Stimulated activated CD4-positive, alpha-beta T cell treated with anti-CD3 and anti-CD28 coated beads, Interleukin-15, amount 100 ng/mL, for 1 hour (primary cell): ENCODE data around the gene SCNN1G.
"Not testable (repeated sequence)": the region's sequence is repeated elsewhere in the genome, so short reads cannot be mapped to it uniquely, and the experiment has no call there.

Experiments
- DNase-seq, 2 donors: peaks; one replicate each; pipeline ENCODE4 v3.0.0-alpha.2; 2020; ENCODE audit warnings: low read depth in 1 of 2, low spot score in 1 of 2

SCNN1G gene, protein sequence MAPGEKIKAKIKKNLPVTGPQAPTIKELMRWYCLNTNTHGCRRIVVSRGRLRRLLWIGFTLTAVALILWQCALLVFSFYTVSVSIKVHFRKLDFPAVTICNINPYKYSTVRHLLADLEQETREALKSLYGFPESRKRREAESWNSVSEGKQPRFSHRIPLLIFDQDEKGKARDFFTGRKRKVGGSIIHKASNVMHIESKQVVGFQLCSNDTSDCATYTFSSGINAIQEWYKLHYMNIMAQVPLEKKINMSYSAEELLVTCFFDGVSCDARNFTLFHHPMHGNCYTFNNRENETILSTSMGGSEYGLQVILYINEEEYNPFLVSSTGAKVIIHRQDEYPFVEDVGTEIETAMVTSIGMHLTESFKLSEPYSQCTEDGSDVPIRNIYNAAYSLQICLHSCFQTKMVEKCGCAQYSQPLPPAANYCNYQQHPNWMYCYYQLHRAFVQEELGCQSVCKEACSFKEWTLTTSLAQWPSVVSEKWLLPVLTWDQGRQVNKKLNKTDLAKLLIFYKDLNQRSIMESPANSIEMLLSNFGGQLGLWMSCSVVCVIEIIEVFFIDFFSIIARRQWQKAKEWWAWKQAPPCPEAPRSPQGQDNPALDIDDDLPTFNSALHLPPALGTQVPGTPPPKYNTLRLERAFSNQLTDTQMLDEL

GRCh38 chr16:23182679-23183542, at the start of gene SCNN1G:
Gene SCNN1G (plus strand): TSS chr16:23182745. CDS start chr16:23186272, 3,527 bp downstream.
- DNase-seq = no peak

DNA sequence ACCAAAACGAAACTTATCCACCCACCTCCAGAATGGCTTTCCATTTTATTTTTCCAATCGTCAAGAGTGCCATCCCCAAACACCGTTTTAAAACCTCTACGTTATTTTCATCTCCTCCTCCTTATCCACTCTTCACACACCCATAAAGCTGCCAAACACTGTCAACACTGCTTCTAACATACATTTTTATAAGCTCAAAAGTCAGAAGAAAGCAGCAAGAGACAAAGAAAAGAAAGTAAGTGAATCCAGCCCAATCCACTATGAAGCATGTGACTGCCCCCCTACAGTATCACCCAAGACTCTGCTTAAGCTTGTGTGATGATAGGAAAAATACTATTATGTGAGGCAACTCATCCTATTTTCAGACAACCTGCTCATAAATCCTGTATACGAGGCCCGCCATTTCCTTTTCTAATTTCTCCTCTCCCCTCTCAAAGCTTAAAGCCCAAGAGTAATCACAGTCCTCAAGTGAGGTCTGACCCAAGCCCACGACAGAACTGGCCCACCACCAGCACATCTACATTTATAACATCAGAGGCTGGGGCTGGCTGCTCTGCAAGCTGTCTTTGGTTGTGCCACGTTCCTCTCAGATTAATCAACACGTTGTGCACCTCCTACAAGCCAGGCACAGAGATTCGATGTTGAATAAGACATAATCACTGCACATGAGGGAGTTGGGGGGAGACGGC, 49.6 kb upstream of the SCNN1G start:
- no peak for DNase-seq

DNA sequence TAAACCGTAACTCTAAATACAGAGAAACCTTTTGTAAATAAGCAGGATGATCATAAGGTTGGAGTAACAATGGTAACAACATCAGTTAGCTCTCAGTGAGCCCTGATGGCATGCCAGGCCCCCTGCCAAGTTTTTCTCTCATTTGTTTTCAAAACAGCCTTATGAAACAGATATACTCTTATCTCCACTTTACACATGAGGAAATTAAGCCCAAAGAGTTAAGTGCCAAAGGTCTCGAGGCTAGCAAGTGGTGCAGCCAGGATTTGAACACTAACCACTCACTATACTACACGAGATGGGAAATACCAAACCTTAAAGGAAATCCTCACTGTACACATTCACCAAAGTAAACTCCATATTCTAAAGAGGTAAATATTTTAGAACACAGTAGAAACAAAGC, 48.3 kb upstream of the SCNN1G start:
- no peak for DNase-seq

DNA sequence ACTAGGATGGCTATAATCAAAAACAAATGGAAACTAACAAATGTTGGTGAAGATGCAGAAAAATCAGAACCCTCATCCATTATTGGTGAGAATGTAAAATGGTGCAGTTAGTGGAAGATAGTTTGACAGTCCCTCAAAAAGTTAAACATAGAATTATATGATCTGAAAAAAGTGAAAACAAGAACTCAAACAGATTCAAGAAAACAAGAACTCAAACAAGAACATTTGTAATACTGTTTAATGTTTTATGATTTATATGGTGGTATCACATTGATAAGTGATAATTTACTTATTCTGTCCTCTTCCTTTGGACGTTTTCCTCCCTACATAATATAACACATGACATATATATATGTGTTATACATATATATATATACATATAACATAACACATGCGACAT, 45.3 kb upstream of the SCNN1G start:
- DNase-seq = no peak

DNA sequence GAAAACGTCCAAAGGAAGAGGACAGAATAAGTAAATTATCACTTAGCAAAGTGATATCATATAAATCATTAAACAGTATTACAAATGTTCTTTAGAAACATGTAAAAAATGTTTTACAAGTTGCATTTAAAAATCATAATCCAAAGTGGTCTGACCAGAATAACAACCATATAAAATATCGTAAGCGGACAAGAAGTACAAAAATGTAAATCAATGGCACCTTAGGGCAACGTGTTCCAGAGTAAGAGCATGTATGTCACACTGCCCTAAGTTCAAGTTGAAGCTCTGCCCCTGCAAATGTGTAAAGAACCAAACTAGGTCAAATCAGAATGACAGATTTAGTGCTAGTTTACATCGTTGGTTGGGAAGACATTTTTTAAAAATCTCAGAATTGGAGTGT, 44.7 kb upstream of the SCNN1G start:
- no peak for DNase-seq

- DNase-seq = no peak
Observed at GRCh38 chr16:23140107-23140506, 42.4 kb upstream of the SCNN1G start.

GRCh38 chr16:23141033-23141432, 41.5 kb upstream of the SCNN1G start:
- DNase-seq = no peak

DNA sequence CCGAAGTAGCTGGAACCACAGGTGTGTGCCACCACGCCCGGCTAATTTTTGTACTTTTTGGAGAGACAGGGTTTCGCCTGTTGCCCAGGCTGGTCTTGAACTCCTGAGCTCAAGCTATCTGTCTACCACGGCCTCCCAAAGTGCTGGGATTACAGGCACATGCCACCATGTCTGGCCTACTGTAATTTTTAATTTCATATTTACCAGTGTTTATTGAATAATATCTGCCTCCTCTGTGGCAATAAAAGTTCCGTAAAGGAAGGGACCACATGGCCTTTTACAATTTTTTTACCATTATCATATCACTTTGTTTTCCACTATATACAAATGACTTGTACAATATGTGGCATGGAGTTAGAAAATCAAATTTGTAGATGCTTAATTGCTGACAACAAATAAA, 41.0 kb upstream of the SCNN1G start:
- DNase-seq = no peak

DNA sequence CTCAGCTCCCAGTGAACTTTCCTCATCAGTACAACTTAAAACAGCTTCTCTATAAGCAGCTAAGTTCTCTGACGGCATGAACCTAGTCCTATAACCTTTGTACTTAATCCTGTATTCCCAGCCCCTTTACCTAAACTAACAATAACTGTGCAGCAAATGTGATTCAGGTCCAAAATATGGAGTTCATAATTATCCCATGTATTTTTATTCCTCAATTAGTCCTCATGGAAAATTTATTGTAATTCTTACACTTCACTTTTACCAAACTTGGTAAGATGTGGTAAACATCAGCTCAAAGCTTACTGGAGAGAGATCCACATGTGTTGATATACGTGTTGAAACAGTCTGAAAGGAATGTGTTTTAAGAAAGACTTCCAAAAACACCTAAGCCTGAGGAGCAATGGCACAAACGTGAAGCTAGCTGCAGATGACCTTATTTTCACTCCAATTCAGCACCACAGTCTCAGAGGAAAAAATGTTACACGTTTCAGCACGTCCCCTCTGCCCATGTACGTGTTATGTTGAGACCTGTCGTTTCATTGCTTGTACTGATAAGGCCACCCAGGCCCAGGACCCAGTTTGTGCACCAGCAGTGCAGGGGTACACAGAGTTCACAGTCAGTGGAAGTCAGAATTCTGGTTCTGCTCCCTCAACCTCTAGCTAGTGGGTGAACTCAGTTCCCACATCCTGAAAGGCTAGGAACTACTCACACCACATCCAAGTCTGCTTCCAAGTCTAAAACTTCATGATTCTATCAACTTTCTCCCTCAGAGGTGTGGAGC, 40.4 kb upstream of the SCNN1G start:
- DNase-seq = no peak

GRCh38 chr16:23143391-23143790, 39.2 kb upstream of the SCNN1G start:
- DNase-seq = no peak

- DNase-seq = not testable (repeated sequence)
Observed at GRCh38 chr16:23144393-23144792, 38.2 kb upstream of the SCNN1G start.

DNA sequence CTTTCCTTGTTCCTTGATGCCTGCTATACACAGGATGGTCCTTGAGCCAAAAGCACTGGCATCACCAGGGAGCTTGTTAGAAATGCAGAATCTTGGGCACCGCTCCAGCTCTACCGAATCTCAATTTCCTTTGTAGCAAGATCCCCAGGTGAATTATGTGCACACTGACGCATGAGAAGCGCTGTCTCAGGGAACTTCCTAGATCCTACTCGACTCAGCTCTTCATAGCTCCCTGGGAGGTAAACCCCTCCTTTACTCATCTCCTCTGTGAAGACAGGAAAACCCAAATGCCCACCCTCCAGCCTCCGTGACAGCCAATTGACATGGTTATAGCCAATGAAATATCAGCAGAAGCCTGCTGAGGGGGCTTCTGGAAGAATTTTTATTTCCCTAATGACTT, 37.4 kb upstream of the SCNN1G start:
- DNase-seq = no peak

- DNase-seq = no peak
Observed at GRCh38 chr16:23145608-23146007, 36.9 kb upstream of the SCNN1G start.

GRCh38 chr16:23146877-23147601, 35.5 kb upstream of the SCNN1G start:
- DNase-seq = no peak

- no peak for DNase-seq
Observed at GRCh38 chr16:23147666-23148065, 34.9 kb upstream of the SCNN1G start.

DNA sequence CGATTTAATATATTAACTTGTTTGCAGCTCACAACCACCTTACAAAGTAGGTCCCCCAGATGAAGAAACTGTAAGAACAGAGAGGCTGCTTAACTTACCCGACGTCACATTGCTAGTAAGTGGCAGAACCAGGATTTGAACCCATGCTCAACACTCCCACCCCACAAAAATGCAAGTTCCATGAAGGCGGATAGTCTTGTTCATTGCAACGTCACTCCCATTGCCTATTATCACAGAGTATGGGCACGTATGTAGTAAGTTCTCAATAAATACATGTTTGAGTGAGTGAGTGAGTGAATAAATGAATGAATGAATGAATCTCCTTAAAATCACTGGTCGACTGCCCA, 34.4 kb upstream of the SCNN1G start:
- no peak for DNase-seq

GRCh38 chr16:23148513-23149266, 33.9 kb upstream of the SCNN1G start:
- DNase-seq = peak; percentile 21 to 47

- DNase-seq = peak; percentile 76 to 84
Observed at GRCh38 chr16:23149267-23149992, 33.1 kb upstream of the SCNN1G start, which contains the start of gene USP31. Gene USP31 (minus strand): TSS chr16:23149452. CDS start chr16:23149270, 182 bp downstream.
